ENCODE data around the gene TEX48.
A peak's percentile ranks its signal among the peaks of the same experiment; 100 is the strongest.

Gene TEX48

GRCh38 chr9:114662081-114662989, 19.7 kb downstream of the TEX48 start:
- no peak for DNase-seq

GRCh38 chr9:114657705-114658104, 24.3 kb downstream of the TEX48 start, which contains the start of gene TEX53:
Gene TEX53, minus strand, starts transcription at chr9:114657805. Its CDS starts 31 bp downstream, at chr9:114657774.
- DNase-seq, result no peak

DNA sequence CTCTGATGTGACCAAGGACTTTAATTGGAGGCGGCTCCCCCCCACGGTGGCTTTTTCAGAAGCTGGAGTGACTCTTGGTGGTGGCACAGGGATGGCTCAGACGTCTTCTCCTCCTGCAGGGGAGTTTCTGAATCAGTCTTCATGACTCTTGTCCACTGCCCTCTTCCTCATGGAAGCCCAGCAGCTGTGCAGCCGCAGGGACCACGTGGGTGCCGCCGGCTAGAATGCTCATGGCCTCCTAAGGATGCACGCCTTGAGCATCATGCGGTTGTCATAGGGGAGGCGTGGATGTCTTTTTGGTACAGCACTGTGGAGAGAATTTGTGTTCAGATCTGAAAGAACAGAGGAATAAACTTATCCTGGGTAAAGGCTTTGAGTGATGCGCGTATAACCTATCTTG, 25.7 kb downstream of the TEX48 start:
- no peak for DNase-seq

GRCh38 chr9:114655689-114656088, 26.3 kb downstream of the TEX48 start:
- DNase-seq, result no peak

- DNase-seq, result peak; percentile 50
Measured at GRCh38 chr9:114653556-114654159, 28.3 kb downstream of the TEX48 start.

DNA sequence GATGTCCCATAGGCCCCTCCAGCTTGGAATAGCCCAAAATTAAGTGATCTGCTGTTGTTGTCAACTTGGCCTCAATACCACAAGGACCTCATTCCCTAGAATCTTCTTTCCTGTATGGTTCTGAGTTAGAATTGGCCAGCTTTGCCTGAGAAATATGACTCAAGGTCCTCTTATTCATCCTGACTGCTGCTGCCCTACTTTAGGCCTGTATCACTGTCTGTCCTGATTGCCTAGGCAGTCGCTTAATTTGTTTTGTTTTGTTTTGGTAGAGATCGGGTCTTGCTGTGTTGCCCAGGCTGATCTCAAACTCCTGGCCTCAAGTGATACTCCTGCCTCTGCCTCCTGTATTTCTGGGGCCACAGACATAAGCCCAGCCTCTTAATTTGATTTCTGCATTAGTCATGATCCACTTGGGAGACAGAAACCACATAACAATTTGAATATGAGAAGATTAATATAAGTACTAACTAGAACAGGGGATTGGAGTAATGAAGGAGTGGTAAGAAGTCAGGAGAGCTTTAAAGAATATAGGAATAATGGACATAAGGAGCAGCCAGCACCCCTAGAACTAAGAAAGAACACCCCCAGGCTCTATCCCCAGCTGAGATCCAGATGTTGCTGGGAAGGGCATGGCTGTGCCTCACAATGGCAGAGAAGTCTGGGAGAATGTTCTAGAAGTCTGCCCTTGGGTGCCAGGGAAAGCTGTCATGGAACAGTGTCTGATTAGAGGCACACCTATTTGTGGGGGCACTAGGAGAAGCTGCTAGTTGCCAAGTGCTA, 29.0 kb downstream of the TEX48 start:
- DNase-seq, result no peak

DNA sequence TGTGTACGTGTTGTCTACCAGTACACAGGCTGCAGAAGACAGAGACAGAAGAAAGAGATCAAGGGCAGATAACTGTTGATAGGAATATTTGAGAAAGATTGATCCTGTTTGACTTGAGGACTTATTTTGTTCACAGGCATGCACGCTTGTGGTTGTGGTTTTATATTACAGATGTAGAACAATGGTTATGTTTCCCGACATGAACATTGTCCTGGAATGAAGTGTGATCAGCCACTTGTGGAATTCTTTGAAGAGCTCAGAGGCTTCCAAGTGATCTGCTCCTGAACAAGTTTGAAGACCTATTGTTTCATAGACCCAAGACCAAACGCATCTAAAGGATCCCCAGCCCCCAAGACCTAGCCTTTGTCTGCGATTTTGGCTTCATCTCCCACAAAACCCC, 38.1 kb downstream of the TEX48 start:
- DNase-seq, result no peak

- DNase-seq, result no peak
Measured at GRCh38 chr9:114643001-114643400, 39.0 kb downstream of the TEX48 start.

DNA sequence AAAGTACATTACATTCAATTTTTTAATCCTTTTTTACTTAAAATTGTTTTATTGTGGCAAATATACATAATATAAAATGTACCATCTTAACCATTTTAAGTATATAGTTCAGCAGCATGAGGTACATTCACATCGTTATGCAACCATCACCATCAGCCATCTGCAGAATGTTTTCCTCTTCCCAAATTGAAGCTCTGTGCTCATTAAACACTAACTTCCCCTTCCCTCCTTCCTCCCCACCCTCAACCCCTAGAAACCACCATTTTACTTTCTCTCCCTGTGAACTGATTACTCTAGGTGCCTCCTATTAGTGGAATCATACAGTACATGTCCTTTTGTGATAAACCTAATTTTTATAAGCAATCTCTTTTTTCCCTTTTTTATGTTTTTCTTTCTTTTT, 40.0 kb downstream of the TEX48 start:
- no peak for DNase-seq

DNA sequence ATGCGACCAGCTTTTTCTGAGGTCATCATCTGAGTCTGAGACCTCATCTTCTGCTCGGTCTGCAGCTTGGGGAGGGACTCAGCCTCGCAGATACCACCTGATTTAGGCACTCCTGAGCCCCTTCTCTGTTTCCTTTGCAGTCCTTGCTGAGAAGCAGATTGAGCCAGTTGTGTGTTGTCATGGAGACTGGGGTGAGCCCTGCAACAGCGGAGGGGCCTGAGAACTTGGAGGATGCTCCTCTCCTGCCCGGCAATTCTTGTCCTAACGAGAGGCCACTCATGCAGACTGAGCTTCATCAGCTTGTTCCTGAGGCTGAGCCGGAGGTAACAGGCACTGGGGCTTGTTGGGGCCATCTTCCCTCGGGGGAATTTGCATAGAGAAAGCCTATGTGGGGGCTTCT, 43.6 kb downstream of the TEX48 start:
- no peak for DNase-seq

- no peak for DNase-seq
Measured at GRCh38 chr9:114634387-114634786, 47.6 kb downstream of the TEX48 start.

DNA sequence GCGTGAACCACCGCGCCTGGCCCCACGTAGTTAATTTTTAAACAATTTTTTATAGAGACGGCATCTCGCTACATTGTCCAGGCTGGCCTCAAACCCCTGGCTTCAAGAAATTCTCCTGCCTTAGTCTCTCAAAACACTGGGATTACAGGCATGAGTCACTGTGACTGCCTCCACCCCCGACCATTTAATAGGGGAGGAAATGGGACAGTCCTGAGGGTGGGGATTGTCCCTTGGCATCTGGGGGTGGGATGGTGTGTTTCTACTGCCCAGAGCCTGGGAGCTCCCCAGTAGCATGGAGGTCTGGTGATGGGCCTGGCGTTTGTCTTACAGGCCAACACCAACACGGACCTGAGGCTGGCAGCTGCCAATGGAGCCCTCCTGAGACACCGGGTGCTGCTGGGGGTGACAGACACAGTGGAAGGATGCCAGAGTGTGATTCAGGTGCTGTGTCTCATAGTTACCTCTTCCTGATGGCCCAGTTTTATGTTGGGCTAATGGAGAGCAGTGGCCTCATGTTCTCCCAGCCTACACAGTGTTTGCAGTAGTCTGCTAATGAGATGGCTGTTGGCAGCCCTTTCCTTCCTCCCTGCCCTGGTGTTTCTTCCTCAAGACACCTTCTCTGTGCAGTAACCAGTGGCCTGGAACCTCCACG, 48.4 kb downstream of the TEX48 start:
- no peak for DNase-seq

- DNase-seq, result no peak
Measured at GRCh38 chr9:114631166-114631565, 50.8 kb downstream of the TEX48 start.

- no peak for DNase-seq
Measured at GRCh38 chr9:114629563-114630090, 52.4 kb downstream of the TEX48 start.

DNA sequence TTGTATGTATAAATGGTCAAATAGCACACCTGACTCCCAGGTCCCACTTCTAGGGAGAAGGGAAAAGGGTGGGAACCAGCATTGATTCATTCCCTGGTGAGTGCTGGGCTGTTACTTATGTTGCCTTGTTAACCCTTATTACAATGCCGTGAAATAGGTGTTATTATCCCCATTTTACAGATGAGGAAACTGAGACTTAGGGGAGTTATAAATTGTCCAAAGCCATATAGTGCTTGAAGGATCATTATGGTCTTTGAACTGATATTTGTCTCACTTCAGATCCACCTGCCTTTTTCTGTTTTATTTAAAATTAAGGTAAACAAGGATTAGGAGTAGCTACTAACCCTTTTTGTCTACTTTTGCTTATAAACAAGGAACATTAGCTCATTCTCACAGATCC, 54.4 kb downstream of the TEX48 start:
- no peak for DNase-seq

GRCh38 chr9:114626415-114627020, 55.5 kb downstream of the TEX48 start:
- no peak for DNase-seq

- no peak for DNase-seq
Measured at GRCh38 chr9:114624677-114625076, 57.3 kb downstream of the TEX48 start.

GRCh38 chr9:114621975-114622609, 59.9 kb downstream of the TEX48 start:
- DNase-seq, result no peak

DNA sequence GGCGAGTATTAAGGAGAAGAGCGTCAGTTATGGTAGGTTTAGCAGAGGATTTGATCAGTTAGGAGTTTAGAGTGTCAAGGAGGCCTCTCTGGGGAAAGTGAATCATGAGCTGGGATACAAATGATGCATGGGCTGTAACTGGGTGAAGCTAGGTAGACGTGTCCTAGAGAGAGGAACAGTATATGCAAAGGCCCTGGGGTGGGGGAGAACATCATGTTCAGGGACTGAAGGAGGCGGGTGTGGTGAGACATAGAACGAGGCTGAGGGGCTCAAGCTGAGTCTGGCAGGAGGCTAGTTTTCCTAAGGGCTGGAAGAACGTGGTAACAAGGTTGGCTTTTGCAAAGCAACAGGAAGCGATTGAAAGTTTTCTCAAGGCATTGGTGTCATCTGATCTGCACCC, 60.4 kb downstream of the TEX48 start:
- DNase-seq, result no peak

- no peak for DNase-seq
Measured at GRCh38 chr9:114619191-114619761, 62.7 kb downstream of the TEX48 start.

Measured in SHP77 treated with DMSO at 0.1 percent for 48 hours (cell line).